ACC112 (cell line): Measurements from ENCODE around the gene ZNF560.

Experiments used
- H2AFZ ChIP-seq: fragments of 200-600 bp; sonication (generic); one replicate; pipeline ENCODE4 v1.6.0; 2017; ENCODE audit warnings: antibody characterized with exemption, low read length; ENCODE audit not compliant: unreplicated experiment
- H3K27ac ChIP-seq: fragments of 200-600 bp; sonication (generic); 2 replicates; pipeline ENCODE4 v1.5.1; 2014; ENCODE audit warnings: low read depth, mild to moderate bottlenecking, antibody characterized with exemption, low read length, moderate library complexity
- H3K27me3 ChIP-seq: fragments of 200-600 bp; sonication (generic); 2 replicates; pipeline ENCODE4 v1.6.1; 2014; ENCODE audit warnings: mild to moderate bottlenecking, antibody characterized with exemption, low read length, moderate library complexity, mixed read lengths; ENCODE audit not compliant: insufficient read depth
- H3K36me3 ChIP-seq: fragments of 200-600 bp; sonication (generic); 2 replicates; pipeline ENCODE4 v1.6.1; 2016; ENCODE audit warnings: mild to moderate bottlenecking, antibody characterized with exemption, low read length, moderate library complexity, mixed read lengths; ENCODE audit not compliant: insufficient read depth
- H3K4me1 ChIP-seq: fragments of 200-600 bp; sonication (generic); one replicate; pipeline ENCODE4 v1.6.1; 2016; ENCODE audit warnings: low read length, mixed read lengths; ENCODE audit not compliant: insufficient read depth, unreplicated experiment, control insufficient read depth
- H3K4me3 ChIP-seq: fragments of 200-600 bp; sonication (generic); 2 replicates; pipeline ENCODE4 v1.5.1; 2014; ENCODE audit warnings: mild to moderate bottlenecking, low read depth, low read length
- H3K79me2 ChIP-seq: fragments of 200-600 bp; sonication (generic); one replicate; pipeline ENCODE4 v1.6.0; 2016; ENCODE audit warnings: low read length; ENCODE audit not compliant: control insufficient read depth, unreplicated experiment, insufficient read depth

The ZNF560 gene

GRCh38 chr19:9507285-9507684, 8.9 kb upstream of the ZNF560 start:
- no peaks in the 10 kb centered on the region for H3K4me1 ChIP-seq
- H3K27me3 ChIP-seq = no peaks in the 10 kb centered on the region
- H2AFZ ChIP-seq = no peak overlapping the region
- no peaks in the 10 kb centered on the region for H3K36me3 ChIP-seq
- H3K79me2 ChIP-seq = no peaks in the 10 kb centered on the region
- H3K27ac ChIP-seq = no peak overlapping the region
- H3K4me3 ChIP-seq = no peak overlapping the region

GRCh38 chr19:9500796-9501195, 2.4 kb upstream of the ZNF560 start:
- no peak overlapping the region for H3K4me3 ChIP-seq
- no peaks in the 10 kb centered on the region for H3K36me3 ChIP-seq
- H2AFZ ChIP-seq = no peak overlapping the region
- H3K27me3 ChIP-seq = no peaks in the 10 kb centered on the region
- no peaks in the 10 kb centered on the region for H3K79me2 ChIP-seq
- H3K4me1 ChIP-seq = no peaks in the 10 kb centered on the region
- H3K27ac ChIP-seq = no peak overlapping the region

- Histone ChIP-seq H3K4me3 (no peak overlapping the region), H3K4me1 (no peaks in the 10 kb centered on the region), H3K27me3 (no peaks in the 10 kb centered on the region), H3K79me2 (peaks cover 4% of the 10 kb centered on the region), H2AFZ (no peak overlapping the region), H3K36me3 (no peaks in the 10 kb centered on the region), H3K27ac (no peak overlapping the region)
Measured at GRCh38 chr19:9494096-9494495, 4.3 kb downstream of the ZNF560 start.

DNA sequence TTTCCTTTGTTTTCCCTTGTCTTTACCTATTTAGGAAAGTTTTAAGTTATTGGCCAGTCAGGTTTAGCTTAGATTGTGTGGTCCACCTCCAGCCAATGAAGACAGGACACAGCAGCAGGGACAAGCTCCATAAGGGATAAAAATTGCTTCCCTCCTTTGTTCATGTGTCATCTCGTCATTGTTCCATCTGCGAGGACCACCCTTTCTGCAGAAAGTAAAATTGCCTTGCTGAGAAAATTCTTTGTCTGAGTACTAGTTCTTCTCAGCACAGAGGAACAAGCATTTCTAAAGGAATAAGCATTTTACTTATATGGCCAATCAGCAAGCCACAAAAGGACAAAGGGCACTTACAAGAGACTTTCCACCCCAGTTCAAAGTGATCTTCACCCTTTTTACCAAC, 11.4 kb downstream of the ZNF560 start:
- H2AFZ ChIP-seq = no peak overlapping the region
- H3K4me3 ChIP-seq = no peak overlapping the region
- peaks cover 4% of the 10 kb centered on the region for H3K79me2 ChIP-seq
- H3K36me3 ChIP-seq = peaks cover 7% of the 10 kb centered on the region; the same call in 1 of the 2 replicates
- H3K4me1 ChIP-seq = no peaks in the 10 kb centered on the region
- H3K27me3 ChIP-seq = no peaks in the 10 kb centered on the region
- no peak overlapping the region for H3K27ac ChIP-seq

DNA sequence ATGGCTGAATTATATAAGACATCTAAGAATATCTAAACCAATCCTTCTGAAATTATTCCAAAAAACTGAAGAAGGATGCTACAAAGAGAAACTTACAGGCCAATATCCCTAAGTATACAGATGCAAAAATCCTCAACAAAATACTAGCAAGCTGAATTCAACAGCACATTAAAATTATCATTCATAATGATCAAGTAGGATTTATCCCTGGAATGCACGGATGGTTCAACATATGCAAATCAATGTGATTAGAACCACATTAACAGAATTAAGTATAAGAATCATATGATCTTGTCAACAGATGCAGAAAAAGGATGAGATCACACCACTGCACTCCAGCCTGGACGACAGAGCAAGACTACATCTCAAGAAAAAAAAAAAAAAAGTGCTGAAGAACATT, 13.3 kb downstream of the ZNF560 start:
- no peak overlapping the region for H2AFZ ChIP-seq
- H3K27ac ChIP-seq = no peak overlapping the region
- no peaks in the 10 kb centered on the region for H3K27me3 ChIP-seq
- H3K79me2 ChIP-seq = peaks cover 4% of the 10 kb centered on the region
- H3K4me1 ChIP-seq = no peaks in the 10 kb centered on the region
- H3K36me3 ChIP-seq = peaks cover 7% of the 10 kb centered on the region; the same call in 1 of the 2 replicates
- no peak overlapping the region for H3K4me3 ChIP-seq

DNA sequence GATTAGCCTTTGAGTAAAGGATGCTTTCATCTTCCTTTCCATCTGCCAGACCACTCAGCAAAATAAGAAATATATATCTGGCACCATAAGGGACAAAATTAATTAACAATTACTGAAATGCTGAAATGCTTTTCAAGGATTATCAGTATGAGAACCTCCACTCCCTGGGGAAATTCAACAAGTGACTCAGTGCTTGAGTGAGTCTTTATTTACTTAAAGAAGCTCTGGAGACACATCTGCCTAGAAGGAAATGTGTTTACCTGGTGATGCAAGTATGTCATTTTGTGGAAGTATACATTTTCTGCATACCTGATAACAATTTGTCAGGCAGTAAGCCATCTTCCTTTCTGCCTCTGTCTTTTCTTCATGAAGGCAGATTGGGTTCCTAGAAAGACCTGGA, 23.4 kb downstream of the ZNF560 start:
- Histone ChIP-seq H3K79me2 (peaks cover 3% of the 10 kb centered on the region), H3K27ac (no peak overlapping the region), H3K4me1 (no peaks in the 10 kb centered on the region), H2AFZ (no peak overlapping the region), H3K27me3 (no peaks in the 10 kb centered on the region), H3K4me3 (no peak overlapping the region), H3K36me3 (peaks cover 5% of the 10 kb centered on the region; the same call in 1 of the 2 replicates)

- Histone ChIP-seq H3K4me3 (no peak overlapping the region), H3K27ac (no peak overlapping the region), H3K4me1 (no peaks in the 10 kb centered on the region), H2AFZ (no peak overlapping the region), H3K27me3 (no peaks in the 10 kb centered on the region), H3K36me3 (peaks cover 30% of the 10 kb centered on the region), H3K79me2 (no peaks in the 10 kb centered on the region)
Measured at GRCh38 chr19:9467161-9467560, 31.3 kb downstream of the ZNF560 start.

DNA sequence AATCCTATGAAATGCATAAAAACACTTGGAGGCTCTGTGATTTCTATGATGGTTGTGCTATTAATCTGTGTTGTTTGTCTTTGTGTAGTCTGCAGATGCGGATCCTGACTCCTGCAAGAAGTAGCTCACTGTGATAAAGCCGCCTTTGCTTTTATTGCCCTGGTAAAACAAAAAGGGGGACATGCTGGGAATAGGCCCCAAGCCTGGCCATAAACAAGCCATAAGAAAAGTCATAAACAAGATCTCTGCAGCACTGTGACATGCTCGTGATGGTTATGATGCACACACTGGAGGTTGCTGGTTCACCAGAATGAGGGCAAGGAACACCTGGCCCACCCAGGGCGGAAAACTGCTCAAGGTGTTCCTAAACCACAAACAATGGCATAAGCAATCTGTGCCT, 36.5 kb downstream of the ZNF560 start:
- no peak overlapping the region for H2AFZ ChIP-seq
- no peak overlapping the region for H3K4me3 ChIP-seq
- H3K4me1 ChIP-seq = no peaks in the 10 kb centered on the region
- H3K27me3 ChIP-seq = no peaks in the 10 kb centered on the region
- H3K36me3 ChIP-seq = peaks cover 6% of the 10 kb centered on the region; the same call in 1 of the 2 replicates
- H3K79me2 ChIP-seq = no peaks in the 10 kb centered on the region
- H3K27ac ChIP-seq = no peak overlapping the region

DNA sequence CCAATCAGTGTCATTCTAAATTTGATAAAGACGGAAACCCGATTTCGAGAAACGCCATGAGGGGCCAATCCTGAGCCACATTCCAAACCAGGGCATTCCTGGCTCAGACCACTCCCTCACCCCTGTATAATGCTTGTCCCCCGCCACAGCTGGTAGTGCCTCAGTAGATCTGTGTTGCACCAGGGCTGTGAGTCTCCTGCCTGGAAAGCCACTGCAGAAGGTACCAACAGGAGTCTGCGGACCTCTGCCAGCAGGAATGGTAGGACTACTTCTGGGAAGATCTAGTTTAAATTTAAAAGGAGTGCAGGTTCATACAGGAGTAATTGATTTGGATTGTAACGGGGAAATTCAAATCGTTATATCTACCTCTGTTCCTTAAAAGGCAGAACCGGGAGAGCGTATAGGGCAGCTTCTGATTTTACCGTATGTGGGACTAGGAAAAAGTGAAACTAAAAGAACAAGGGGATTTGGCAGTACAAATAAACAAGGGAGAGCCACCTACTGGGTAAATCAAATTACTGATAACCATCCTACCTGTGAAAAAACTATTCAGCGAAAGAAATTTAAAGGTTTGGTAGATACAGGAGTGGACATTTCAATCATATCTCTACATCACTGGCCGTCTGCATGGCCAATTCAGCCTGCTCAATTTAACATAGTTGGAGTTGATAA, 42.3 kb downstream of the ZNF560 start:
- Histone ChIP-seq H3K27me3 (no peaks in the 10 kb centered on the region), H3K36me3 (no peaks in the 10 kb centered on the region), H3K4me3 (no peak overlapping the region), H3K79me2 (no peaks in the 10 kb centered on the region), H2AFZ (no peak overlapping the region), H3K4me1 (no peaks in the 10 kb centered on the region), H3K27ac (no peak overlapping the region)

GRCh38 chr19:9453953-9454352, 44.5 kb downstream of the ZNF560 start:
- Histone ChIP-seq H3K27me3 (no peaks in the 10 kb centered on the region), H2AFZ (no peak overlapping the region), H3K4me1 (no peaks in the 10 kb centered on the region), H3K79me2 (no peaks in the 10 kb centered on the region), H3K27ac (no peak overlapping the region), H3K36me3 (no peaks in the 10 kb centered on the region), H3K4me3 (no peak overlapping the region)

DNA sequence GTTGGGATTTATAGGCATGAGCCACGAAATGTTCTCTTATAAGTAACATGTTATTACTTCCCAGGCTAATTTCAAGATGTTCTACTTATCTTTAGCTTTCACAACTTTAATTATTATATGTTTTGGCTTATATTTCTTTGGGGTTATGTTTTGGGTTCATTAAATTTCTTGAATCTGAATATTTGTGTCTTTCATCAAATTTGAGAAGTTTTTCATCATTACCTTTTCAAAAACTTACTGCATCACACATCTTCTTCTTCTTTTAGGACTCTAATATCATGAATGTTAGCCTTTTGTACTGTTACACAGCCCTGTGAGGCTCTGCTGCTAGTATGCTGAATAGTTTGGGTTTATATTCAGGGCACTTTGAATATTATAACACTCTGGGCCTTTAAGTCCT, 53.4 kb downstream of the ZNF560 start:
- Histone ChIP-seq H2AFZ (no peak overlapping the region), H3K27ac (no peak overlapping the region), H3K79me2 (no peaks in the 10 kb centered on the region), H3K4me3 (no peak overlapping the region), H3K27me3 (no peaks in the 10 kb centered on the region), H3K36me3 (no peaks in the 10 kb centered on the region), H3K4me1 (no peaks in the 10 kb centered on the region)
